ENCODE results near the gene CNTNAP2.

Gene CNTNAP2

DNA sequence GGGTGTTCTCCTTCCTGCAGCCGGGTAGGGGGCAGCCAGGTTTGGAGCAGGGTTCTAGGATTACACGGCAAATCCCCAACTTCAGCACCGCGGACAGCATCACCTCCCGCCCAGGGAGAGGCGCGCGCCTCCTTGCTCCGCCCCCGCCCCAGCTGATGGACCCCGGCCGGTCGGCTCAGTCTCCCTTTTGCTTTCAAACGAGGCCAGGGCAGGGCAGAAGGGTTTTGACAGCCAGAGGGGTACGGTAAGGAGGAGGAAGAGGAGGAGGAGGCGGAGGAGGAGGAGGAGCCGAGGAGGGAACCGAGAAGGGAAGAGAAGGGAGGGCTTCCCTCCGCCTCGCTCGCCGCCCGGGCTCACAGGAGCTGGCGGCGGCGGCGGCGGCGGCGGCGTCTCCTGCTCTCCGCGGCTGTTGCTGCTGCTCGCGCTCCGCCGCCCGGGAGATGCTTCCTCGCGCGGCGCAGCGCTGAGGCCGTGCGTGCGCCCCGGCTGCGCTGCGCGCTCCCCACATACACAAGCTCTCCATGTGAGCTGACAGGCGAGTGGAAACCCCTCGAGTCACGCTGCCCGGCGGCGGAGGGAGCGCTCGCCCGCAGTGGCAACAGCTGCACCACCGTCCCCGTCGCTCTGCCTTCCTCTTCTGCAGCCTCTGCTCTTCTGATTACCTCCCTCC, 615 bp upstream of the CNTNAP2 start (continued):
- TF ChIP-seq PATZ1 (tag by site-specific recombination; IDR thresholded peaks at IDR 0.05) (peak; percentile 55; the same call in 1 of the 2 replicates), ZNF394 (tag by site-specific recombination; IDR thresholded peaks at IDR 0.05; ENCODE audit: borderline replicate concordance) (peak; percentile 36; the same call in 1 of the 2 replicates), RBAK (tag by site-specific recombination; IDR thresholded peaks at IDR 0.05) (no peak), ZSCAN4 (tag by site-specific recombination; IDR thresholded peaks at IDR 0.05) (0 out of 2 replicates have a peak, but pooled peaks have one; percentile 15), ZNF350 (tag by site-specific recombination; IDR thresholded peaks at IDR 0.05) (no peak), ZNF302 (tag by site-specific recombination; IDR thresholded peaks at IDR 0.05; ENCODE audit: low read depth) (no peak), ZFHX2 (tag by site-specific recombination; conservative IDR thresholded peaks at IDR 0.05) (peak; percentile 66), ZNF704 (tag by site-specific recombination; IDR thresholded peaks at IDR 0.05) (0 out of 2 replicates have a peak, but pooled peaks have one; percentile 24), KLF16 (tag by site-specific recombination; IDR thresholded peaks at IDR 0.05) (peak; percentile 48; the same call in 1 of the 2 replicates), ZNF335 (tag by site-specific recombination; conservative IDR thresholded peaks at IDR 0.05) (peak; percentile 62; the same call in 1 of the 2 replicates), KLF17 (tag by site-specific recombination; IDR thresholded peaks at IDR 0.05) (peak; percentile 54; the same call in 1 of the 2 replicates), GLIS2 (tag by site-specific recombination; IDR thresholded peaks at IDR 0.05) (peak; percentile 44; the same call in 1 of the 2 replicates), MYNN (tag by site-specific recombination; IDR thresholded peaks at IDR 0.05; ENCODE audit: borderline replicate concordance) (no peak), PRDM4 (tag by site-specific recombination; IDR thresholded peaks at IDR 0.05) (no peak), ZNF624 (tag by site-specific recombination; IDR thresholded peaks at IDR 0.05) (no peak), ZFP3 (tag by site-specific recombination; IDR thresholded peaks at IDR 0.05; ENCODE audit: low read depth) (no peak), ZNF175 (tag by site-specific recombination; IDR thresholded peaks at IDR 0.05) (no peak), YY1 (tag by site-specific recombination; IDR thresholded peaks at IDR 0.05) (0 out of 2 replicates have a peak, but pooled peaks have one; percentile 27), MEIS1 (CRISPR knock-in tag; IDR thresholded peaks at IDR 0.05; ENCODE audit: borderline replicate concordance) (no peak), ZNF560 (tag by site-specific recombination; IDR thresholded peaks at IDR 0.05; ENCODE audit: borderline replicate concordance) (0 out of 2 replicates have a peak, but pooled peaks have one; percentile 8), SP3 (tag by site-specific recombination; IDR thresholded peaks at IDR 0.05) (peak; percentile 48), ZNF341 (tag by site-specific recombination; IDR thresholded peaks at IDR 0.05; ENCODE audit: low read depth) (peak; percentile 88), FEZF1 (tag by site-specific recombination; IDR thresholded peaks at IDR 0.05) (no peak), ZBTB20 (tag by site-specific recombination; IDR thresholded peaks at IDR 0.05) (peak; percentile 21; the same call in 1 of the 2 replicates)
